Lower lobe of right lung (tissue), 2 donors: Measurements from ENCODE around the gene PSD2. TPM values are rescaled to one million over a fixed set of nuclear protein-coding genes. Genes with fewer than 3 reads are reported as not detected.
"Not testable (repeated sequence)": the region's sequence is repeated elsewhere in the genome, so short reads cannot be mapped to it uniquely, and the experiment has no call there.

Experiments used
- ATAC-seq, 2 donors: fragments of 200-7000 bp; cut with Tn5 transposase; one replicate each; pipeline ENCODE4 v1.9.1; 2020 to 2022; ENCODE audit warnings: mild to moderate bottlenecking in 2 of 2, moderate library complexity in 2 of 2
- DNase-seq: peaks from one replicate; pipeline ENCODE4 v3.0.0-alpha.2; 2020
- H3K27ac ChIP-seq: fragments of 200-600 bp; one replicate; pipeline ENCODE4 v1.8.0; 2022
- H3K27me3 ChIP-seq: fragments of 200-600 bp; one replicate; pipeline ENCODE4 v1.8.0; 2022; ENCODE audit warnings: low read depth
- H3K36me3 ChIP-seq: fragments of 200-600 bp; one replicate; pipeline ENCODE4 v1.8.0; 2022; ENCODE audit warnings: mild to moderate bottlenecking
- H3K4me1 ChIP-seq: fragments of 200-600 bp; one replicate; pipeline ENCODE4 v1.8.0; 2022
- H3K4me3 ChIP-seq: fragments of 200-600 bp; one replicate; pipeline ENCODE4 v1.8.0; 2022; ENCODE audit warnings: mild to moderate bottlenecking
- H3K9me3 ChIP-seq: fragments of 200-600 bp; one replicate; pipeline ENCODE4 v1.8.0; 2022
- intact Hi-C: fragments of 100-400 bp; cut with DNase I; formaldehyde crosslinking; loops from one replicate; pipeline ENCODE4 v1.11.0; 2022
- total RNA-seq: library from RNA; stranded (reverse); fragmentation: NEBNext Ultra II Directional; extraction: Animal tissue kit (Norgen Biotek cat#: 25700); gene quantifications from one replicate; pipeline ENCODE4 v1.2.1, GENCODE V29; 2021
- TF ChIP-seq, protein P1 (sequence below): fragments of 200-600 bp; IDR thresholded peaks from one replicate; pipeline ENCODE4 v1.8.0; 2022; ENCODE audit warnings: antibody characterized with exemption, mild to moderate bottlenecking
- donor health status: DM: no; HTN: yes; CAD: no; lungs with severe emphysema.

The PSD2 gene
- total RNA-seq, 1 donor from 2014 or later, result not detected

DNA sequence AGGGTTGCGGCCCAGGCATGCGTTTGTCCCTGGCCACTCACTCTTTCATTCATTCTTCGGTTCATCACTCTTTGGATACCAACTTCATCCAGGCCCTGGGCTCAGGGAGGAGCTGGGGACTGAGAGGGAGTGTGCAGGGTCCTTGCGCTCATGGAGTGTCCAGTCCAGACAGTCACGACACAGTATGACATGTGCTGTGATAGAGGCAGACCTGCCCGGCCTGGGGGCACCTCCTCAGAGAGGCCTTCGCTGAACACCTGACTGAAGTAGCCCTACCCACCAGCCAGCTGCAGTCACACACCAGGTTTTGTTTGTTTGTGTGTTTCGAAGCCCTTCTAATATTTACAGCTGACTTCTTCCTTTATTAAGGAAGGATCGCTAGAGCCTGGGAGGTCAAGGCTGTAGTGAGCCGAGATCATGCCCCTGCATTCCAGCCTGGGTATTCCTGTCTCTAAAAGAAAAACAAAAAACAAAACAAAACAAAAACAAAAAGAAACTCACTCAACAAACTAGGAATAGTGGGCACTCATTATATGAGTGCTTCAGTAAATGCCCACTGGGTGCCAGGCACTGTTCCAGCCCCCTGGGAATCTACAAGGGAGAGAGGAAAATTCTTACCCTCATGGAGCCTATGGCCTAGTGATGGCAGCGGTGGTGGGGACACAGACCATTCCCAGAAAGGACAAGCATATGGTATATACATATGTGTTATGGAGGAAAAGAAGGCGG, 6.3 kb upstream of the PSD2 start:
- H3K27me3 ChIP-seq, result peaks cover 5% of the 10 kb centered on the region
- ATAC-seq, result no peak
- no peak overlapping the region for H3K27ac ChIP-seq

DNA sequence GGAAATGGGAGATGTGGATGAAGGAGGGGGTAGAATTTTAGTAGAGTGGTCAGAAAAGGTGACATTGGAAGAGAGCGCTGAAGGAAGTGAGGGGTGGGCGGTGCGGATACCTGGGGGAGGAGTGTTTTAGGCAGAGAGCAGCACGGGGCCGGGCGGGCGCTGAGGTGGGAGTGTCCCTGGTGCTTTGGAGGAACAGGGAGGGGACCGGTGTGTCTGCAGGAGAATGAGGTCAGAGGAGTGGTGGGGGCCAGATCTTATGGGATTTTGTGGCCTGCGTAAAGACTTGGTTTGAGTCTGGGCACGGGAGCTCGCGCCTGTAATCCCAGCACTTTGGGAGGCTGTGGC, 5.8 kb upstream of the PSD2 start:
- H3K27ac ChIP-seq, result no peak overlapping the region
- no peak for ATAC-seq
- intact Hi-C loops, result loop anchor here (5.0 kb wide), 1 partner anchor 57 kb away; no protein-coding TSS in a partner anchor
- H3K36me3 ChIP-seq, result no peaks in the 10 kb centered on the region
- H3K4me3 ChIP-seq, result no peak overlapping the region
- H3K27me3 ChIP-seq, result peaks cover 10% of the 10 kb centered on the region
- peaks cover 5% of the 10 kb centered on the region for H3K4me1 ChIP-seq
- no peaks in the 10 kb centered on the region for H3K9me3 ChIP-seq
- no peak for DNase-seq
- TF ChIP-seq, protein P1, sequence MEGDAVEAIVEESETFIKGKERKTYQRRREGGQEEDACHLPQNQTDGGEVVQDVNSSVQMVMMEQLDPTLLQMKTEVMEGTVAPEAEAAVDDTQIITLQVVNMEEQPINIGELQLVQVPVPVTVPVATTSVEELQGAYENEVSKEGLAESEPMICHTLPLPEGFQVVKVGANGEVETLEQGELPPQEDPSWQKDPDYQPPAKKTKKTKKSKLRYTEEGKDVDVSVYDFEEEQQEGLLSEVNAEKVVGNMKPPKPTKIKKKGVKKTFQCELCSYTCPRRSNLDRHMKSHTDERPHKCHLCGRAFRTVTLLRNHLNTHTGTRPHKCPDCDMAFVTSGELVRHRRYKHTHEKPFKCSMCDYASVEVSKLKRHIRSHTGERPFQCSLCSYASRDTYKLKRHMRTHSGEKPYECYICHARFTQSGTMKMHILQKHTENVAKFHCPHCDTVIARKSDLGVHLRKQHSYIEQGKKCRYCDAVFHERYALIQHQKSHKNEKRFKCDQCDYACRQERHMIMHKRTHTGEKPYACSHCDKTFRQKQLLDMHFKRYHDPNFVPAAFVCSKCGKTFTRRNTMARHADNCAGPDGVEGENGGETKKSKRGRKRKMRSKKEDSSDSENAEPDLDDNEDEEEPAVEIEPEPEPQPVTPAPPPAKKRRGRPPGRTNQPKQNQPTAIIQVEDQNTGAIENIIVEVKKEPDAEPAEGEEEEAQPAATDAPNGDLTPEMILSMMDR, result no peak

More for the DNA sequence above, 6.3 kb upstream of the PSD2 start:
- TF ChIP-seq, protein P1, result no peak
- Histone ChIP-seq H3K4me1 (peaks cover 5% of the 10 kb centered on the region), H3K36me3 (no peaks in the 10 kb centered on the region), H3K9me3 (no peaks in the 10 kb centered on the region), H3K4me3 (no peak overlapping the region)
- DNase-seq, result no peak
- intact Hi-C loops, result loop anchor here (5.0 kb wide), 1 partner anchor 58 kb away; no protein-coding TSS in a partner anchor

DNA sequence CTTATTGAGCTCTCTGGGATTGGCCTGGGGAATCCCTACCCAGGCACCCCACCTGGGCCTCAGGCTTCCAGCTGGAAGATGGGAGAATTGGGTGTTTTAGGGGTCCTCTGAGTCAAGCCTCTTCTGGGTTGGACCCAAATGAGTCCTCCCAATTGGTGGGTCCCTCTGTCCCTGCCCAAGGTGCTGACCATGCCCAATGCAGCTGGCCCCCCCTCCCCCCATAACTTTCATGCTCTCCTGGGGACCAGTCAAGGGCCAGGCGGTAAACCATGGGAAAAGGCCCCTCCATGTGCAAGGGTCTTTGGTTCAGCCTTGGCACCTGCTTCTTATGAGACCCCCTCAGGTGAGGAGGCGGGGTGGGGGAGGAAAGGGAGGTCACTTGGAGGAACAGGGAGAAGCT, 3.4 kb upstream of the PSD2 start:
- no peaks in the 10 kb centered on the region for H3K9me3 ChIP-seq
- H3K36me3 ChIP-seq, result no peaks in the 10 kb centered on the region
- H3K27me3 ChIP-seq, result peaks cover 32% of the 10 kb centered on the region
- H3K27ac ChIP-seq, result no peak overlapping the region
- DNase-seq (no peak), ATAC-seq (no peak)
- TF ChIP-seq, protein P1, result no peak
- intact Hi-C loops, result no loop called here
- peaks cover 14% of the 10 kb centered on the region for H3K4me1 ChIP-seq
- no peak overlapping the region for H3K4me3 ChIP-seq

DNA sequence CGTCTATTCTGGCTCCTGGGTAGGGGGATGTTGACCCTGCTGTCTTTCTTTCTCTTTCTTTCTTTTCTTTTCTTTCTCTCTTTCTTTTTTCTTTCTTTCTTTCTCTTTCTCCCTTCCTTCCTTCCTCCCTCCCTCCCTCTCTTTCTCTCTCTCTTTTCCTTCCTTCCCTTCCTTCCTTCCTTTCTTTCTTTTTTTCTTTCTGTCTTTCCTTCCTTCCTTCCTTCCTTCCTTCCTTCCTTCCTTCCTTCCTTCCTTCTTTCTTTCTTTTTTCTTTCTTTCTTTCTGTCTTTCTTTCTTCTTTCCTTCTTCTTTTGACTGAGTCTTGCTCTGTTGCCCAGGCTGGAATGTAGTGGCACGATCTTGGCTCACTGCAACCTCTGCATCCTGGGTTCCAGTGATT, 3.0 kb upstream of the PSD2 start:
- peaks cover 14% of the 10 kb centered on the region for H3K4me1 ChIP-seq
- intact Hi-C loops, H3K9me3 ChIP-seq, DNase-seq, H3K27ac ChIP-seq, H3K36me3 ChIP-seq, ATAC-seq, H3K4me3 ChIP-seq: not testable (repeated sequence)
- peaks cover 36% of the 10 kb centered on the region for H3K27me3 ChIP-seq

DNA sequence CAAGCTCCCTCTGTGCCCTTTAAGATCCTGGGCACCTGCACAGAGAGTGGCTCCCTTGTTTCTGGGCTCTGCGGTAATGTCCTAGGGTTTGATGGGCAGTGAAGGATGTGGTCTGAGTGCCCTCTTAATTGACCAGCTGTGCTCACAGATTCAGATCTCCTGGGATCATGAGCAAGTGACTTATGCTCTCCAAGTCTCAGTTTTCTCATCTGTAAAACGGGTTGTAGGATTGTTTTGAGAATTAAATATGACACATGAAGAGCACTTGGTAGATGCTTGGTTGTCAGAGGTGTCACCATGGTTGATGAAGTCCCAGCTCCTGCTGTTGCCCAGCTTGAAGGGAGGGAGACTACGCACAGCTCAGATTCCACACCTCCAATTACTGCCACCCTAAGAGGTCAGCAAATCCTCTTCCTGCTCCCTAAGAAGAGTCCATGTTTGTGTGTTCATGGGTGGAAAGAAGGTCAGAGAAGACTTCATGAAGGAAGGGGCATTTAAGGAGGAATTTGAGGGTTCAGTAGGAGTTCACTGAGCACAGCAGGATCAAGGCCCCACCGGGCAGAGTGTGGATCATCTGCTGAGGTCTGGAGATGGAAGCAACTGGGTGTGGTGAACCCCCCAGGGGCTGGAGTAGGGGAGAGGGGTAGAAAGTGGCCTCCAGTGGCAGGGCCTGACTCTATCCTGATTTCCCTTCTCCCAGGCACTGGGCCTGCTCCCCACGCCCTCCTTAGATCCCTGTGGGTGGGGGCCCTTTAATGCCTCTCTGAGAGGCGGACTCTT, 1.4 kb upstream of the PSD2 start:
- intact Hi-C loops, result no loop called here
- ATAC-seq, result no peak
- TF ChIP-seq, protein P1, result no peak
- Histone ChIP-seq H3K36me3 (no peaks in the 10 kb centered on the region), H3K4me1 (peaks cover 9% of the 10 kb centered on the region), H3K27me3 (peaks cover 43% of the 10 kb centered on the region), H3K4me3 (no peak overlapping the region), H3K9me3 (no peaks in the 10 kb centered on the region), H3K27ac (no peak overlapping the region)
- no peak for DNase-seq
